Testis (tissue), 3 donors: Measurements from ENCODE around the gene UPB1. TPM values are rescaled to one million over a fixed set of nuclear protein-coding genes. Genes with fewer than 3 reads are reported as not detected.

Experiments used
- DNase-seq: peaks from one replicate; pipeline ENCODE4 v3.0.0-alpha.2; 2019
- H3K27ac ChIP-seq, 2 donors: fragments of 200-600 bp; sonication (generic); one replicate each; pipeline ENCODE4 v1.5.1; 2019
- H3K27me3 ChIP-seq: fragments of 200-600 bp; sonication (generic); one replicate; pipeline ENCODE4 v1.5.1; 2019
- H3K36me3 ChIP-seq: fragments of 200-600 bp; sonication (generic); one replicate; pipeline ENCODE4 v1.5.1; 2017; ENCODE audit warnings: low read depth; ENCODE audit errors: missing control alignments
- H3K4me1 ChIP-seq: fragments of 200-600 bp; sonication (generic); one replicate; pipeline ENCODE4 v1.5.1; 2019
- H3K4me3 ChIP-seq, 2 donors: fragments of 200-600 bp; sonication (generic); one replicate each; pipeline ENCODE4 v1.5.1; 2017 to 2019
- H3K9me3 ChIP-seq: fragments of 200-600 bp; sonication (generic); one replicate; pipeline ENCODE4 v1.5.1; 2017
- CTCF ChIP-seq, 3 experiments: fragments of 450-650 bp in 2 of 3; fragments of 200-600 bp in 1 of 3; sonication (generic) in 1 of 3; IDR thresholded peaks; one replicate each; pipeline ENCODE4 v1.5.1; 2016 to 2019; ENCODE audit warnings: antibody characterized with exemption in 3 of 3, mild to moderate bottlenecking in 2 of 3, moderate library complexity in 1 of 3
- POLR2A ChIP-seq: fragments of 450-650 bp; IDR thresholded peaks from one replicate; pipeline ENCODE4 v1.6.1; 2017; ENCODE audit warnings: antibody characterized with exemption, mild to moderate bottlenecking, moderate library complexity
- WGBS, 2 donors: methylation state at CpG; one replicate each; pipeline ENCODE4 v1.1.5; 2018; 5-methylcytosine and 5-hydroxymethylcytosine counted together
- intact Hi-C: fragments of 100-400 bp; cut with DNase I; formaldehyde crosslinking; loops from one replicate; pipeline ENCODE4 v1.15.1; 2023; ENCODE audit warnings: low total_unique reads
- polyA plus RNA-seq: library from polyadenylated mRNA; stranded (reverse); fragments of 350-450 nt; fragmentation: Illumina TruSeq; extraction: RNeasy Lipid Tissue Mini Kit (QIAGEN cat#74804); gene quantifications from one replicate; pipeline ENCODE4 v1.2.3, GENCODE V29; 2014; ENCODE audit warnings: low read depth, low replicate concordance; ENCODE audit not compliant: insufficient read depth
- total RNA-seq, 2 donors: library from RNA; depleted of rRNA; stranded (reverse); fragments of >200 nt; gene quantifications; one replicate each; pipeline ENCODE4 v1.2.3, GENCODE V29; 2016

The UPB1 gene
- total and polyA plus RNA-seq, 3 donors from 2014 or later, result 6.7 to 12.1 (median 11.5) TPM

- no peak for DNase-seq
- no peaks in the 10 kb centered on the region for H3K9me3 ChIP-seq
- no peaks in the 10 kb centered on the region for H3K27me3 ChIP-seq
- intact Hi-C loops, result no loop called here
- H3K36me3 ChIP-seq, result no peaks in the 10 kb centered on the region
- no peaks in the 10 kb centered on the region for H3K4me1 ChIP-seq
- WGBS, 2 donors, result 90 to 100% methylated on average over 1 of the region's 2 CpGs
- H3K4me3 ChIP-seq, result no peak overlapping the region
- no peak overlapping the region for H3K27ac ChIP-seq
- TF ChIP-seq POLR2A (no peak), CTCF (IDR thresholded peaks at IDR 0.05) (no peak)
These were observed 22.3 kb downstream of the UPB1 start for GRCh38 chr22:24517446-24517845.

- no peak overlapping the region for H3K27ac ChIP-seq
- DNase-seq, result no peak
These were observed 23.1 kb downstream of the UPB1 start for GRCh38 chr22:24518228-24518627.

GRCh38 chr22:24518771-24519485, 23.8 kb downstream of the UPB1 start:
- WGBS, 2 donors, result 88 to 89% methylated on average over 9 of the region's 9 CpGs
- no peaks in the 10 kb centered on the region for H3K36me3 ChIP-seq
- TF ChIP-seq POLR2A, result no peak
- TF ChIP-seq CTCF (IDR thresholded peaks at IDR 0.05), result no peak
- no peak overlapping the region for H3K27ac ChIP-seq
- H3K4me1 ChIP-seq, result no peaks in the 10 kb centered on the region
- H3K4me3 ChIP-seq, result no peak overlapping the region
- H3K27me3 ChIP-seq, result no peaks in the 10 kb centered on the region
- intact Hi-C loops, result no loop called here
- DNase-seq, result no peak
- H3K9me3 ChIP-seq, result no peaks in the 10 kb centered on the region

More at GRCh38 chr22:24518228-24518627, 23.1 kb downstream of the UPB1 start:
- intact Hi-C loops, result no loop called here
- Histone ChIP-seq H3K4me3 (no peak overlapping the region), H3K9me3 (no peaks in the 10 kb centered on the region), H3K36me3 (no peaks in the 10 kb centered on the region), H3K4me1 (no peaks in the 10 kb centered on the region), H3K27me3 (no peaks in the 10 kb centered on the region)
- WGBS, 2 donors, result 92 to 97% methylated on average over 3 of the region's 3 CpGs
- TF ChIP-seq CTCF (IDR thresholded peaks at IDR 0.05) (no peak), POLR2A (no peak)

- DNase-seq, result no peak
- Histone ChIP-seq H3K4me1 (no peaks in the 10 kb centered on the region), H3K27ac (no peak overlapping the region), H3K36me3 (no peaks in the 10 kb centered on the region), H3K27me3 (no peaks in the 10 kb centered on the region), H3K9me3 (no peaks in the 10 kb centered on the region), H3K4me3 (no peak overlapping the region)
- WGBS, 2 donors, result 90 to 91% methylated on average over 4 to 5 of the region's 5 CpGs
- TF ChIP-seq POLR2A (no peak), CTCF (IDR thresholded peaks at IDR 0.05) (no peak)
- intact Hi-C loops, result no loop called here
These were observed 24.4 kb downstream of the UPB1 start for GRCh38 chr22:24519496-24519895.

- Histone ChIP-seq H3K36me3 (no peaks in the 10 kb centered on the region), H3K9me3 (no peaks in the 10 kb centered on the region), H3K4me1 (peaks cover 6% of the 10 kb centered on the region), H3K27ac (no peak overlapping the region), H3K27me3 (no peaks in the 10 kb centered on the region), H3K4me3 (no peak overlapping the region)
- 53 to 54% methylated on average over 8 of the region's 8 CpGs for WGBS, 2 donors
- DNase-seq, result peak; percentile 28
- intact Hi-C loops, result no loop called here
- TF ChIP-seq POLR2A, result no peak
- TF ChIP-seq CTCF (IDR thresholded peaks at IDR 0.05), result peak in 1 of 3 experiments; percentile 31
These were observed 26.7 kb downstream of the UPB1 start for GRCh38 chr22:24521791-24522245.
